ENCODE results near the gene MYH7. TPM values are rescaled to one million over a fixed set of nuclear protein-coding genes. Genes with fewer than 3 reads are reported as not detected.

Gene MYH7
- polyA plus RNA-seq, 1 donor (not counting 4 experiments of a cell fraction or from before 2014, with no cell fraction given) = not detected

DNA sequence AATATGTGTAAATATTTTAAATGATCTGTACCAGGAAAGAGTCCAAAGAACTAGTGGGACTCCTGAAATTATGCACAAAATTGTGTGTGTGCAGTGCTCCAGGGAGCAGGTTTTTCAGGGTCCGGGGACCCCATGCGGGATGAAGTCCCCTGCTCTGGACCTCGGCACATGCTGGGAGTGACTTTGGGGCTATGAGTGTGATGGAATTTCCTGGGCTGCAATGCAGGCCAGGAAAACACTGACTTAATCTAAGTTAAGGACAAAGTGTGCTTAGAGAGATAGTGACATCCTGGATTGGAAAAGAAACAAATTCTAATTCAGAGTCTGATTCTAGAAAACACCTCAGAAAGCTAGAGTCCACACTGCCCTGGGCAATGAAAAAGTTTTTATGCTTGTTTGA is 21.2 kb downstream of the MYH7 start:
- H3K4me3 ChIP-seq (ENCODE audit: control insufficient read depth in 2 of 3, extremely low read depth in 1 of 3, insufficient read depth in 2 of 3, low read depth in 1 of 3, low read length in 3 of 3) = no peak overlapping the region
- no peak overlapping the region for H2AFZ ChIP-seq (ENCODE audit: control insufficient read depth, low read length)
- no peaks in the 10 kb centered on the region for H3K4me1 ChIP-seq (ENCODE audit: control insufficient read depth, extremely low read depth, insufficient read depth, low read length)
- no peaks in the 10 kb centered on the region for H3K79me2 ChIP-seq (ENCODE audit: control insufficient read depth, insufficient read depth, low read length)
- FAIRE-seq = no peak
- H3K36me3 ChIP-seq (ENCODE audit: control insufficient read depth in 2 of 2, extremely low read depth in 1 of 2, insufficient read depth in 2 of 2, low read length in 2 of 2) = no peaks in the 10 kb centered on the region
- no peak overlapping the region for H3K27ac ChIP-seq (ENCODE audit: control insufficient read depth, insufficient read depth, low read length)
- H3K9me1 ChIP-seq (ENCODE audit: control insufficient read depth, extremely low read depth, insufficient read depth, low read length) = no peaks in the 10 kb centered on the region
- no peak overlapping the region for H3K4me2 ChIP-seq (ENCODE audit: control insufficient read depth, extremely low read depth, insufficient read depth, low read depth, low read length)
- H3K9ac ChIP-seq (ENCODE audit: control insufficient read depth, extremely low read depth, insufficient read depth, low read length) = no peak overlapping the region
- H3K9me3 ChIP-seq (ENCODE audit: control insufficient read depth, low read depth, low read length) = no peaks in the 10 kb centered on the region
- no peak for DNase-seq (ENCODE audit: low read depth, low spot score)
- no peaks in the 10 kb centered on the region for H4K20me1 ChIP-seq (ENCODE audit: control insufficient read depth, extremely low read depth, insufficient read depth, low read length)
- H3K27me3 ChIP-seq (ENCODE audit: control insufficient read depth, extremely low read depth, insufficient read depth, low read length) = no peaks in the 10 kb centered on the region
- dilution Hi-C loops (cut with MboI; ENCODE audit: extremely low pct_ligation_motif_present, low sequenced_read_pairs) = no loop called here
- no peak for TF ChIP-seq EZH2 (IDR thresholded peaks at IDR 0.05; ENCODE audit: low read length)
- TF ChIP-seq, protein P1, sequence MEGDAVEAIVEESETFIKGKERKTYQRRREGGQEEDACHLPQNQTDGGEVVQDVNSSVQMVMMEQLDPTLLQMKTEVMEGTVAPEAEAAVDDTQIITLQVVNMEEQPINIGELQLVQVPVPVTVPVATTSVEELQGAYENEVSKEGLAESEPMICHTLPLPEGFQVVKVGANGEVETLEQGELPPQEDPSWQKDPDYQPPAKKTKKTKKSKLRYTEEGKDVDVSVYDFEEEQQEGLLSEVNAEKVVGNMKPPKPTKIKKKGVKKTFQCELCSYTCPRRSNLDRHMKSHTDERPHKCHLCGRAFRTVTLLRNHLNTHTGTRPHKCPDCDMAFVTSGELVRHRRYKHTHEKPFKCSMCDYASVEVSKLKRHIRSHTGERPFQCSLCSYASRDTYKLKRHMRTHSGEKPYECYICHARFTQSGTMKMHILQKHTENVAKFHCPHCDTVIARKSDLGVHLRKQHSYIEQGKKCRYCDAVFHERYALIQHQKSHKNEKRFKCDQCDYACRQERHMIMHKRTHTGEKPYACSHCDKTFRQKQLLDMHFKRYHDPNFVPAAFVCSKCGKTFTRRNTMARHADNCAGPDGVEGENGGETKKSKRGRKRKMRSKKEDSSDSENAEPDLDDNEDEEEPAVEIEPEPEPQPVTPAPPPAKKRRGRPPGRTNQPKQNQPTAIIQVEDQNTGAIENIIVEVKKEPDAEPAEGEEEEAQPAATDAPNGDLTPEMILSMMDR (optimal IDR thresholded peaks at IDR 0.05 in 1 of 3, IDR thresholded peaks at IDR 0.05 in 1 of 3, conservative IDR thresholded peaks at IDR 0.05 in 1 of 3; ENCODE audit: extremely low read depth in 1 of 3, insufficient read depth in 2 of 3, low read length in 3 of 3) = no peak

DNA sequence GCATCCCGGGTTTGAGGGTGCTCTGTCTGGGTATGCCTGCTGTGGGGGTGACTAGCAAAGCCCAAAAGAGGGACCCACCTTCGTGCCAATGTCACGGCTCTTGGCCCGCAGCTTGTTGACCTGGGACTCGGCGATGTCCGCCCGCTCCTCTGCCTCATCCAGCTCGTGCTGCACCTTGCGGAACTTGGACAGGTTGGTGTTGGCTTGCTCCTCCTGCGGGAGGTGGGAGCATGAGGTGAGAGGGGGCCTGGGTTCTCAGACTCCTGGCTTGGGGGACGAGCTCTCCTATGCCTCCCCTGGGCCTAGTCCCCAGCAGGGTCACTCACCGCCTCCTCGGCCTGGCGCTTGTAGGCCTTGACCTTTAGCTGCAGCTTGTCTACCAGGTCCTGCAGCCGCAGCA is 21.8 kb downstream of the MYH7 start:
- dilution Hi-C loops (cut with MboI; ENCODE audit: extremely low pct_ligation_motif_present, low sequenced_read_pairs) = no loop called here
- H2AFZ ChIP-seq (ENCODE audit: control insufficient read depth, low read length) = no peak overlapping the region

More for the DNA sequence above, 21.8 kb downstream of the MYH7 start:
- TF ChIP-seq, protein P1 (optimal IDR thresholded peaks at IDR 0.05 in 1 of 3, IDR thresholded peaks at IDR 0.05 in 1 of 3, conservative IDR thresholded peaks at IDR 0.05 in 1 of 3; ENCODE audit: extremely low read depth in 1 of 3, insufficient read depth in 2 of 3, low read length in 3 of 3) = no peak
- no peak for TF ChIP-seq EZH2 (IDR thresholded peaks at IDR 0.05; ENCODE audit: low read length)
- H3K9me1 ChIP-seq (ENCODE audit: control insufficient read depth, extremely low read depth, insufficient read depth, low read length) = no peaks in the 10 kb centered on the region
- no peaks in the 10 kb centered on the region for H3K27me3 ChIP-seq (ENCODE audit: control insufficient read depth, extremely low read depth, insufficient read depth, low read length)
- DNase-seq (ENCODE audit: low read depth, low spot score) (no peak), FAIRE-seq (no peak)
- H4K20me1 ChIP-seq (ENCODE audit: control insufficient read depth, extremely low read depth, insufficient read depth, low read length) = no peaks in the 10 kb centered on the region
- H3K27ac ChIP-seq (ENCODE audit: control insufficient read depth, insufficient read depth, low read length) = no peak overlapping the region
- no peaks in the 10 kb centered on the region for H3K36me3 ChIP-seq (ENCODE audit: control insufficient read depth in 2 of 2, extremely low read depth in 1 of 2, insufficient read depth in 2 of 2, low read length in 2 of 2)
- H3K4me2 ChIP-seq (ENCODE audit: control insufficient read depth, extremely low read depth, insufficient read depth, low read depth, low read length) = no peak overlapping the region
- H3K4me3 ChIP-seq (ENCODE audit: control insufficient read depth in 2 of 3, extremely low read depth in 1 of 3, insufficient read depth in 2 of 3, low read depth in 1 of 3, low read length in 3 of 3) = no peak overlapping the region
- H3K9me3 ChIP-seq (ENCODE audit: control insufficient read depth, low read depth, low read length) = no peaks in the 10 kb centered on the region
- H3K4me1 ChIP-seq (ENCODE audit: control insufficient read depth, extremely low read depth, insufficient read depth, low read length) = no peaks in the 10 kb centered on the region
- H3K79me2 ChIP-seq (ENCODE audit: control insufficient read depth, insufficient read depth, low read length) = no peaks in the 10 kb centered on the region
- no peak overlapping the region for H3K9ac ChIP-seq (ENCODE audit: control insufficient read depth, extremely low read depth, insufficient read depth, low read length)
